PC-9 (cell line): ENCODE measurements around the gene SMURF1. TPM values are rescaled to one million over a fixed set of nuclear protein-coding genes. Genes with fewer than 3 reads are reported as not detected.

ENCODE experiments used
- BruUV-seq: library from RNA; stranded (reverse); fragments of 400-500 nt; replicated peaks from 2 replicates; lab custom pipeline; 2021; lab: Mats Ljungman, UMichigan
- CTCF ChIA-PET: fragments of 300-600 bp; sonication (Branson Sonifier 250); formaldehyde crosslinking; loops from one replicate; lab custom pipeline; 2022; ENCODE audit warnings: antibody characterized with exemption; lab: Charles Lee
- POLR2A ChIA-PET: fragments of 300-600 bp; sonication (Branson Sonifier 250); formaldehyde crosslinking; loops from one replicate; lab custom pipeline; 2022; ENCODE audit warnings: antibody characterized with exemption; ENCODE audit not compliant: unreplicated experiment; lab: Charles Lee
- DNase-seq, 2 experiments: peaks; one replicate each; pipeline versions ENCODE4 v3.0.0 to v3.0.0-alpha.2; 2015 to 2022; ENCODE audit warnings: mixed read lengths in 1 of 2
- H2AFZ ChIP-seq: fragments of 200-600 bp; sonication (generic); 2 replicates; pipeline ENCODE4 v1.8.1; 2017; ENCODE audit warnings: antibody characterized with exemption
- H3F3A ChIP-seq: fragments of 200-600 bp; sonication (generic); 2 replicates; pipeline ENCODE4 v1.8.1; 2017; ENCODE audit warnings: antibody characterized with exemption, mild to moderate bottlenecking, low read depth; ENCODE audit not compliant: insufficient read depth
- H3K27ac ChIP-seq: fragments of 200-600 bp; sonication (generic); 2 replicates; pipeline ENCODE4 v1.6.1; 2016; ENCODE audit warnings: mixed run types
- H3K27me3 ChIP-seq: fragments of 200-600 bp; sonication (generic); 2 replicates; pipeline ENCODE4 v1.6.1; 2016; ENCODE audit warnings: low read depth, mixed run types; ENCODE audit not compliant: insufficient read depth
- H3K36me3 ChIP-seq: fragments of 200-600 bp; sonication (generic); 2 replicates; pipeline ENCODE4 v1.6.1; 2016; ENCODE audit warnings: low read depth, mixed run types
- H3K4me1 ChIP-seq: fragments of 200-600 bp; sonication (generic); replicated peaks from 2 replicates; pipeline ENCODE4 v1.6.1; 2016; ENCODE audit warnings: mixed run types; ENCODE audit not compliant: insufficient read depth
- H3K4me2 ChIP-seq: fragments of 200-600 bp; sonication (generic); 2 replicates; pipeline ENCODE4 v1.6.1; 2017; ENCODE audit warnings: mixed run types
- H3K4me3 ChIP-seq: fragments of 200-600 bp; sonication (generic); 2 replicates; pipeline ENCODE4 v1.6.1; 2016; ENCODE audit warnings: mixed run types
- H3K79me2 ChIP-seq: fragments of 200-600 bp; sonication (generic); 2 replicates; pipeline ENCODE4 v1.6.1; 2017; ENCODE audit warnings: low read depth, mixed run types
- H3K9me2 ChIP-seq: fragments of 200-600 bp; sonication (generic); 2 replicates; pipeline ENCODE4 v1.8.1; 2017; ENCODE audit warnings: mild to moderate bottlenecking; ENCODE audit not compliant: insufficient read depth
- H3K9me3 ChIP-seq: fragments of 200-600 bp; sonication (generic); 2 replicates; pipeline ENCODE4 v1.8.1; 2016; ENCODE audit warnings: low read depth; ENCODE audit not compliant: insufficient read depth
- H4K20me1 ChIP-seq: fragments of 200-600 bp; sonication (generic); 2 replicates; pipeline ENCODE4 v1.8.1; 2017; ENCODE audit not compliant: insufficient read depth
- CTCF ChIP-seq: fragments of 200-600 bp; sonication (generic); conservative IDR thresholded peaks from 2 replicates; pipeline ENCODE4 v1.6.1; 2017; ENCODE audit warnings: mixed run types, antibody characterized with exemption, mild to moderate bottlenecking, moderate library complexity
- EZH2 ChIP-seq: fragments of 200-600 bp; sonication (generic); IDR thresholded peaks from 2 replicates; pipeline ENCODE4 v1.8.0; 2017; ENCODE audit warnings: antibody characterized with exemption, low read depth
- intact Hi-C: fragments of 100-400 bp; cut with micrococcal nuclease; formaldehyde crosslinking; loops from one replicate; pipeline ENCODE4 v1.10.0; 2022; ENCODE audit not compliant: unreplicated experiment
- total RNA-seq: library from RNA; stranded (reverse); gene quantifications from 2 replicates; pipeline ENCODE4 v1.2.3, GENCODE V29; 2021

Gene SMURF1
- total RNA-seq, 1 experiment from 2014 or later: 53.2 TPM

- ChIA-PET POLR2A (no interaction called here), CTCF (no interaction called here)
- H3K36me3 ChIP-seq: peaks cover 43% of the 10 kb centered on the region
- H3K4me3 ChIP-seq: no peak overlapping the region
- H4K20me1 ChIP-seq: peaks cover 7% of the 10 kb centered on the region; the same call in 1 of the 2 replicates
- H2AFZ ChIP-seq: no peak overlapping the region
- H3K79me2 ChIP-seq: no peaks in the 10 kb centered on the region; the same call in 1 of the 2 replicates
- no peaks in the 10 kb centered on the region for H3K9me2 ChIP-seq
- H3F3A ChIP-seq: peaks cover 38% of the 10 kb centered on the region; the same call in 1 of the 2 replicates
- H3K27me3 ChIP-seq: no peaks in the 10 kb centered on the region
- no peak for DNase-seq
- TF ChIP-seq EZH2 (no peak), CTCF (no peak)
- no peaks in the 10 kb centered on the region for H3K4me1 ChIP-seq
- H3K4me2 ChIP-seq: no peak overlapping the region
- intact Hi-C loops: no loop called here
- H3K9me3 ChIP-seq: no peaks in the 10 kb centered on the region
- BruUV-seq: no TSS peak
- H3K27ac ChIP-seq: no peak overlapping the region
Observed at GRCh38 chr7:99031496-99031895, 112.4 kb downstream of the SMURF1 start.

GRCh38 chr7:99030951-99031350 is 113.0 kb downstream of the SMURF1 start:
- TF ChIP-seq EZH2: no peak
- TF ChIP-seq CTCF: no peak
- BruUV-seq: no TSS peak
- no peak for DNase-seq
- ChIA-PET CTCF (no interaction called here), POLR2A (no interaction called here)
- Histone ChIP-seq H3K4me1 (no peaks in the 10 kb centered on the region), H2AFZ (no peak overlapping the region), H3K9me2 (no peaks in the 10 kb centered on the region), H3K4me3 (no peak overlapping the region), H3K79me2 (no peaks in the 10 kb centered on the region; the same call in 1 of the 2 replicates), H3K9me3 (no peaks in the 10 kb centered on the region), H3K36me3 (peaks cover 39% of the 10 kb centered on the region), H3F3A (peaks cover 38% of the 10 kb centered on the region; the same call in 1 of the 2 replicates), H3K27ac (no peak overlapping the region), H4K20me1 (peaks cover 3% of the 10 kb centered on the region; the same call in 1 of the 2 replicates), H3K27me3 (no peaks in the 10 kb centered on the region), H3K4me2 (no peak overlapping the region)
- intact Hi-C loops: no loop called here

GRCh38 chr7:99030457-99030856 is 113.5 kb downstream of the SMURF1 start:
- H2AFZ ChIP-seq: no peak overlapping the region
- no peaks in the 10 kb centered on the region for H3K9me2 ChIP-seq
- H3K27ac ChIP-seq: no peak overlapping the region
- no peak overlapping the region for H3K4me2 ChIP-seq
- no peaks in the 10 kb centered on the region for H3K27me3 ChIP-seq
- ChIA-PET POLR2A (no interaction called here), CTCF (no interaction called here)
- TF ChIP-seq CTCF (no peak), EZH2 (no peak)
- peaks cover 42% of the 10 kb centered on the region; the same call in 1 of the 2 replicates for H3F3A ChIP-seq
- DNase-seq: no peak
- no peak overlapping the region for H3K4me3 ChIP-seq
- H3K79me2 ChIP-seq: no peaks in the 10 kb centered on the region; the same call in 1 of the 2 replicates
- H3K4me1 ChIP-seq: no peaks in the 10 kb centered on the region
- H3K9me3 ChIP-seq: no peaks in the 10 kb centered on the region
- intact Hi-C loops: no loop called here
- no peaks in the 10 kb centered on the region; the same call in 1 of the 2 replicates for H4K20me1 ChIP-seq
- peaks cover 34% of the 10 kb centered on the region for H3K36me3 ChIP-seq
- BruUV-seq: no TSS peak
